Suprapubic skin (tissue), 4 donors: ENCODE results near the gene FAM81B.

Experiments used
- CTCF ChIP-seq, 2 donors: fragments of 200-600 bp in 1 of 2; fragments of 450-650 bp in 1 of 2; sonication (generic) in 1 of 2; IDR thresholded peaks; one replicate each; pipeline ENCODE4 v1.5.1; 2016 to 2019; ENCODE audit warnings: antibody characterized with exemption in 2 of 2, mild to moderate bottlenecking in 1 of 2, moderate library complexity in 1 of 2
- POLR2A ChIP-seq, 2 donors: fragments of 450-650 bp; IDR thresholded peaks; one replicate each; pipeline ENCODE4 v1.6.1; 2017; ENCODE audit warnings: antibody characterized with exemption in 2 of 2, mild to moderate bottlenecking in 2 of 2, moderate library complexity in 2 of 2
- POLR2AphosphoS5 ChIP-seq, 3 donors: sonication (generic); formaldehyde crosslinking; IDR thresholded peaks; one replicate each; pipeline ENCODE4 v1.6.1; 2017; ENCODE audit warnings: antibody characterized with exemption in 3 of 3

GRCh38 chr5:95384485-95385213 lies 6.5 kb upstream of the FAM81B start:
- no peak for TF ChIP-seq CTCF (IDR thresholded peaks at IDR 0.05)
- no peak for TF ChIP-seq POLR2A (IDR thresholded peaks at IDR 0.05)
- no peak for TF ChIP-seq POLR2AphosphoS5 (IDR thresholded peaks at IDR 0.05)
